ENCODE measurements around the gene ACOT4. TPM values are rescaled to one million over a fixed set of nuclear protein-coding genes. Genes with fewer than 3 reads are reported as not detected.

The ACOT4 gene
- total and polyA plus RNA-seq, 2 of the 8 experiments (the other 6 are each of a cell fraction or from before 2014, with no cell fraction given): 0.80 to 1.1 TPM

DNA sequence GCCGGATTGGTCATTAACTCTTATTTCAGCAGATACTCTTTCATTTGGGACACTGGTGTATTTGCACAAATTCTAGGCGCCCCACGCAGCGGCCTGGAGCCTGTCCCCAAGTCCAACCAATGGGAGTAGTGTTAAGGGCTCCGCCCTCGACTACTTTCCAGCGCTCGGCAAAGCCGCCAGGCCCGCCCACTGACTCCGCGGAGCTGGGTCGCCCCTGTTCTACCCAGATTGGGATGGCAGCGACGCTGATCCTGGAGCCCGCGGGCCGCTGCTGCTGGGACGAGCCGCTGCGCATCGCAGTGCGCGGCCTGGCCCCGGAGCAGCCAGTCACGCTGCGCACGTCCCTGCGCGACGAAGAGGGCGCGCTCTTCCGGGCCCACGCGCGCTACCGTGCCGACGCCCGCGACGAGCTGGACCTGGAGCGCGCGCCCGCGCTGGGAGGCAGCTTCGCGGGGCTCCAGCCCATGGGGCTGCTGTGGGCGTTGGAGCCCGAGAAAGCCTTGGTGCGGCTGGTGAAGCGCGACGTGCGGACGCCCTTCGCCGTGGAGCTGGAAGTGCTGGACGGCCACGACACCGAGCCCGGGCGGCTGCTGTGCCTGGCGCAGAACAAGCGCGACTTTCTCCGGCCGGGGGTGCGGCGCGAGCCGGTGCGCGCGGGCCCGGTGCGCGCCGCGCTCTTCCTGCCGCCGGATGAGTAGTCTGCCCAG, 20.8 kb downstream of the ACOT4 start, which contains the start of gene ACOT6:
Gene ACOT6 (plus strand): TSS at position 179 of the 707 bp plus-strand sequence. CDS start 55 bp downstream, at position 234.
- no peak within 1 kb of the TSS for H4K5ac ChIP-seq (ENCODE audit: insufficient read length, low read depth, low read length)
- H3K9me3 ChIP-seq (ENCODE audit: insufficient read depth in 2 of 2, low read depth in 1 of 2, low read length in 1 of 2): no peaks in the 10 kb centered on the region
- H2AK5ac ChIP-seq (ENCODE audit: low read depth, low read length): no peak within 1 kb of the TSS
- H3K79me1 ChIP-seq (ENCODE audit: low read depth, low read length): no peaks in the 10 kb centered on the region
- H2BK120ac ChIP-seq (replicated peaks; ENCODE audit: low read depth, low read length): no peak within 1 kb of the TSS
- peak within 1 kb of the TSS; percentile 51 to 75 (median 70) for H3K4me3 ChIP-seq (ENCODE audit: extremely low read depth in 1 of 4, insufficient read depth in 2 of 4, low read depth in 3 of 4, low read length in 4 of 4)
- H2AFZ ChIP-seq (ENCODE audit: low read length): peak within 1 kb of the TSS; percentile 59; the same call in 1 of the 2 replicates
- peak within 1 kb of the TSS; percentile 59 for H3K56ac ChIP-seq (replicated peaks; ENCODE audit: insufficient read length, low read depth, low read length)
- peak in 1 of 2 experiments; percentile 89 for DNase-seq (ENCODE audit: low read depth in 1 of 2, low spot score in 2 of 2)
- H2BK12ac ChIP-seq (ENCODE audit: low read depth, low read length): peak within 1 kb of the TSS; percentile 46; the same call in 1 of the 2 replicates
- 1% methylated on average over 50 of the region's 84 CpGs; no CpG with 5 or more reads in 1 of the 2 experiments for WGBS, 2 experiments (ENCODE audit: extremely low coverage in 1 of 2, insufficient coverage in 1 of 2, insufficient read length in 1 of 2, insufficient replicate concordance in 2 of 2, low coverage in 1 of 2, low lambda C conversion rate in 2 of 2, missing lambda C conversion rate in 1 of 2)
- H3K23ac ChIP-seq (ENCODE audit: insufficient read length): no peak within 1 kb of the TSS
- no peak within 1 kb of the TSS; the same call in 1 of the 2 replicates for H3K27ac ChIP-seq (ENCODE audit: low read depth, low read length)
- no peak within 1 kb of the TSS for H3K4ac ChIP-seq (replicated peaks; ENCODE audit: insufficient read length, low read depth, low read length)
- H4K20me1 ChIP-seq (replicated peaks in 1 of 2; ENCODE audit: control insufficient read depth in 1 of 2, insufficient read depth in 2 of 2, low read length in 2 of 2): no peaks in the 10 kb centered on the region
- peak within 1 kb of the TSS; percentile 45 to 82 (median 70); a peak in 6 of 7 replicates for H3K9ac ChIP-seq (replicated peaks in 1 of 4; ENCODE audit: extremely low read depth in 1 of 4, low read depth in 3 of 4, low read length in 3 of 4)
- H3K27me3 ChIP-seq (replicated peaks in 1 of 4; ENCODE audit: control insufficient read depth in 3 of 4, extremely low read depth in 1 of 4, insufficient read depth in 3 of 4, low read length in 3 of 4): peaks cover 0 to 32% (median 12%) of the 10 kb centered on the region in 4 experiments; a peak in 5 of 7 replicates
- H3K4me2 ChIP-seq (ENCODE audit: insufficient read depth in 1 of 2, low read depth in 2 of 2, low read length in 2 of 2): peak within 1 kb of the TSS; percentile 40 to 84
- H3K23me2 ChIP-seq (ENCODE audit: low read depth, low read length): peaks cover 5% of the 10 kb centered on the region; the same call in 1 of the 2 replicates
- H4K8ac ChIP-seq (ENCODE audit: extremely low read depth, insufficient read depth, low read length): peak within 1 kb of the TSS; percentile 92; the same call in 1 of the 2 replicates
- H3K36me3 ChIP-seq (ENCODE audit: control insufficient read depth in 2 of 4, insufficient read depth in 4 of 4, low read length in 3 of 4): no peaks in the 10 kb centered on the region
- H3K18ac ChIP-seq (ENCODE audit: extremely low read depth, low read length): peak within 1 kb of the TSS; percentile 38
- CTCF ChIA-PET (ENCODE audit: partially characterized antibody): interaction anchor here (0.8 to 1.7 kb wide), 7 partner anchors 13 to 146 kb away, joined by 3 to 11 read pairs (median 4); no protein-coding TSS in a partner anchor
- H4K91ac ChIP-seq (replicated peaks; ENCODE audit: insufficient read length, low read length): no peak within 1 kb of the TSS
- no peaks in the 10 kb centered on the region for H3K79me2 ChIP-seq (ENCODE audit: control insufficient read depth in 1 of 2, insufficient read depth in 2 of 2, low read length in 2 of 2)
- peaks cover 0 to 5% (median 0%) of the 10 kb centered on the region in 4 experiments; a peak in 1 of 7 replicates for H3K4me1 ChIP-seq (replicated peaks in 1 of 4; ENCODE audit: control insufficient read depth in 3 of 4, insufficient read depth in 4 of 4, low read length in 3 of 4)
- H3K14ac ChIP-seq (ENCODE audit: insufficient read length): no peak within 1 kb of the TSS
- POLR2A ChIA-PET (ENCODE audit: partially characterized antibody): interaction anchor here (0.6 to 2.4 kb wide), 16 partner anchors 8 to 477 kb away, joined by 3 to 14 read pairs (median 4); partner anchors contain the start of genes ACOT2, ACOT4, DNAL1 and PSEN1
- peak within 1 kb of the TSS; percentile 66; the same call in 1 of the 2 replicates for H2BK5ac ChIP-seq (ENCODE audit: low read depth, low read length)
- no peak within 1 kb of the TSS; the same call in 1 of the 2 replicates for H2BK15ac ChIP-seq (ENCODE audit: low read length)
- no peak for FAIRE-seq
- H2BK20ac ChIP-seq (ENCODE audit: low read length): no peak within 1 kb of the TSS
- TF ChIP-seq, protein P1, sequence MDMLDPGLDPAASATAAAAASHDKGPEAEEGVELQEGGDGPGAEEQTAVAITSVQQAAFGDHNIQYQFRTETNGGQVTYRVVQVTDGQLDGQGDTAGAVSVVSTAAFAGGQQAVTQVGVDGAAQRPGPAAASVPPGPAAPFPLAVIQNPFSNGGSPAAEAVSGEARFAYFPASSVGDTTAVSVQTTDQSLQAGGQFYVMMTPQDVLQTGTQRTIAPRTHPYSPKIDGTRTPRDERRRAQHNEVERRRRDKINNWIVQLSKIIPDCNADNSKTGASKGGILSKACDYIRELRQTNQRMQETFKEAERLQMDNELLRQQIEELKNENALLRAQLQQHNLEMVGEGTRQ (IDR thresholded peaks at IDR 0.05; ENCODE audit: low read length): no peak
- TF ChIP-seq EP300 (IDR thresholded peaks at IDR 0.05; ENCODE audit: borderline replicate concordance in 1 of 2, low read depth in 2 of 2, low read length in 2 of 2) (no peak; a peak in 1 of 3 replicates), SP1 (IDR thresholded peaks at IDR 0.05; ENCODE audit: low read depth, low read length) (no peak), SRF (IDR thresholded peaks at IDR 0.05; ENCODE audit: low read depth, low read length) (no peak), CBX8 (IDR thresholded peaks at IDR 0.05; ENCODE audit: borderline replicate concordance, low read depth, low read length) (no peak), HDAC6 (IDR thresholded peaks at IDR 0.05; ENCODE audit: low read depth, low read length) (no peak)
- TF ChIP-seq, protein P2, sequence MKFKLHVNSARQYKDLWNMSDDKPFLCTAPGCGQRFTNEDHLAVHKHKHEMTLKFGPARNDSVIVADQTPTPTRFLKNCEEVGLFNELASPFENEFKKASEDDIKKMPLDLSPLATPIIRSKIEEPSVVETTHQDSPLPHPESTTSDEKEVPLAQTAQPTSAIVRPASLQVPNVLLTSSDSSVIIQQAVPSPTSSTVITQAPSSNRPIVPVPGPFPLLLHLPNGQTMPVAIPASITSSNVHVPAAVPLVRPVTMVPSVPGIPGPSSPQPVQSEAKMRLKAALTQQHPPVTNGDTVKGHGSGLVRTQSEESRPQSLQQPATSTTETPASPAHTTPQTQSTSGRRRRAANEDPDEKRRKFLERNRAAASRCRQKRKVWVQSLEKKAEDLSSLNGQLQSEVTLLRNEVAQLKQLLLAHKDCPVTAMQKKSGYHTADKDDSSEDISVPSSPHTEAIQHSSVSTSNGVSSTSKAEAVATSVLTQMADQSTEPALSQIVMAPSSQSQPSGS (IDR thresholded peaks at IDR 0.05; ENCODE audit: low read length): no peak
- TF ChIP-seq, protein P3, sequence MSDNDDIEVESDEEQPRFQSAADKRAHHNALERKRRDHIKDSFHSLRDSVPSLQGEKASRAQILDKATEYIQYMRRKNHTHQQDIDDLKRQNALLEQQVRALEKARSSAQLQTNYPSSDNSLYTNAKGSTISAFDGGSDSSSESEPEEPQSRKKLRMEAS (IDR thresholded peaks at IDR 0.05): no peak

Measured in H1 (cell line).